ENCODE data around the gene ZNF646. TPM values are rescaled to one million over a fixed set of nuclear protein-coding genes. Genes with fewer than 3 reads are reported as not detected.

Gene ZNF646
- 5.5 TPM for total RNA-seq (ENCODE audit: insufficient read depth, low replicate concordance)

GRCh38 chr16:31073970-31074813 is at the start of gene ZNF646, which contains the start of gene ZNF668:
Gene ZNF646, plus strand, starts transcription at chr16:31074422. Its CDS starts 1,903 bp downstream, at chr16:31076325.
Gene ZNF668, minus strand, starts transcription at chr16:31074240. Its CDS starts 9,781 bp downstream, at chr16:31064459.
- peak; percentile 100 for DNase-seq (ENCODE audit: low spot score)

GRCh38 chr16:31025339-31025738 is 48.9 kb upstream of the ZNF646 start:
- DNase-seq (ENCODE audit: low spot score) = no peak

- DNase-seq (ENCODE audit: low spot score) = no peak
These were observed 45.0 kb upstream of the ZNF646 start for GRCh38 chr16:31029272-31029671.

- DNase-seq (ENCODE audit: low spot score) = no peak
These were observed 42.9 kb upstream of the ZNF646 start for GRCh38 chr16:31031276-31031675.

DNA sequence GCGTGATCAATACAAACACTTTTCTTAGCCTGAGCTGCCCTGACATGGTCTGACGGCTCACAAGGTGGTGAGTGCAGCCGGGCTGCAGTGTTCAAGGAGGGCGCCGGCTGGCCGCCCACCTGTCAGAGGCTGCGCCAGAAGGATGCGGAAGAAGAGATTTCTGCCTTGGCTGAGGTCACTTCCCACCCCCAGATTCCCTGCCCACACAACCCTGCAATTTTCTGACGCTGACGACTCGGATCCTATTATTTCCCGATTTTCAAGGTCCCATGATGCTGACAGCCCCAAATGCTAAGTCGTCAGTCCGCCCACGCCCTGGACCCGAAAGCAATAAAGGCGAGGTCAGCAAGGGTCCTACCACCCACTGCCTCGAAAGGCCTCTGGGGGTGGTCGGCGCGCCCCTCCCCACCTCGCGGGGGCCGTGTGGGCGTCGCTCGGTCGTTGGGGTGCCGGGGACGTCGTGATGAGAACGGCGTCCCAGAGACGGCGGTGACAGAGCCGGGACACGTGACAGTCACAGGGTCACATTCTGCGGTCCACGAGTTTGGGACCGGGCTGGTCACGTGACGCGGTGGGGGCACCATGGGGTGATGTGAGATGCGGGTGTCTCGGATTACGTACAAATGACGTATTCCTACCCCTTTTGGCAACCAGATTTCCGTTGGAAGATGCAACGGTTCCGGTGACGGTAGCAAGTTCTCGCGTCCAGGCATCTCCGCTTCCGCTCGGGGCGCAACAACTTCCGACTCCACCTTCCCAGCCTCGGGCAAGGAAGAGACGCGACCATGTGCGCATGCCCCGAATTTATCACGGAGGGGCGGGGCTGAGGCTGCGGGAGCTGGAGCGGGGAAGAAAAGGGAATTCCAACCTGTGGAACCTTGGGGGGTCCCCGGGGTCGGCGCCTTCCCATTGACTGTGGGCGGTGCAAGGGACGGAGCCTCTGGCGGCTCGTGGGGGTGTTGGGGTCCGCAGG is 41.2 kb upstream of the ZNF646 start, which contains the start of gene STX4:
STX4 (plus strand) TSS at position 823 of the 973 bp plus-strand sequence. CDS start 248 bp downstream, outside the sequence.
- peak; percentile 99 for DNase-seq (ENCODE audit: low spot score)

DNA sequence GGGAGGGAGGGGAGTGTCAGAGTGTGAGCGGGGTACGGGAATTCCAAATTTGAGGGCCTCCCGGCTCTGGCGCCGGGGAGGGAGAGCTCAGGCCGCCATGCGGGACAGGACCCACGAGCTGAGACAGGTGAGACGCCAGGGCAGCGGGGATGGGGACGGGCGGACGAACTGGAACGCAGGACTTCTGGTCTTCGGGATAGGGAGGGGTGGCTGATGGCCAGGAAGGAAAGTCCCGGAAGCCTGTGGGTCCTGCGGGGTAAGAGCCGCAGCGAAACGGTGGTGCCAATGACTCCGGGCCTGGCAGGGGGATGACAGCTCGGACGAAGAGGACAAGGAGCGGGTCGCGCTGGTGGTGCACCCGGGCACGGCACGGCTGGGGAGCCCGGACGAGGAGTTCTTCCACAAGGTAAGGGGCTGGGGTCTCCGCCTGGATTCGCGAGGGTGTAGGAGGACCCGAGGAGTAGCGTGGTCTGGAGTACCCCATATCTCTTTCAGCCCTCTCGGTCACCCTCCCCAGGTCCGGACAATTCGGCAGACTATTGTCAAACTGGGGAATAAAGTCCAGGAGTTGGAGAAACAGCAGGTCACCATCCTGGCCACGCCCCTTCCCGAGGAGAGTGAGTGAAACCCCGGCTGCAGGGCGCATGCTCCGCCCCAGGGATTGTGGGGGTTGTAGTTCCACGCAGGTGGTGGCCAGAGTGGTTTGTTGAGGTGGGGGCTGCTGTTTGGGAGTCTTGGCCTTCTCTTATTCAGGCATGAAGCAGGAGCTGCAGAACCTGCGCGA is 40.3 kb upstream of the ZNF646 start:
- peak; percentile 93 for DNase-seq (ENCODE audit: low spot score)

GRCh38 chr16:31036691-31037090 is 37.5 kb upstream of the ZNF646 start:
- DNase-seq (ENCODE audit: low spot score) = no peak

GRCh38 chr16:31038993-31039392 is 35.2 kb upstream of the ZNF646 start:
- DNase-seq (ENCODE audit: low spot score) = no peak

- DNase-seq (ENCODE audit: low spot score) = no peak
These were observed 31.4 kb upstream of the ZNF646 start for GRCh38 chr16:31042866-31043265.

- no peak for DNase-seq (ENCODE audit: low spot score)
These were observed 30.9 kb upstream of the ZNF646 start for GRCh38 chr16:31043352-31043751.

DNA sequence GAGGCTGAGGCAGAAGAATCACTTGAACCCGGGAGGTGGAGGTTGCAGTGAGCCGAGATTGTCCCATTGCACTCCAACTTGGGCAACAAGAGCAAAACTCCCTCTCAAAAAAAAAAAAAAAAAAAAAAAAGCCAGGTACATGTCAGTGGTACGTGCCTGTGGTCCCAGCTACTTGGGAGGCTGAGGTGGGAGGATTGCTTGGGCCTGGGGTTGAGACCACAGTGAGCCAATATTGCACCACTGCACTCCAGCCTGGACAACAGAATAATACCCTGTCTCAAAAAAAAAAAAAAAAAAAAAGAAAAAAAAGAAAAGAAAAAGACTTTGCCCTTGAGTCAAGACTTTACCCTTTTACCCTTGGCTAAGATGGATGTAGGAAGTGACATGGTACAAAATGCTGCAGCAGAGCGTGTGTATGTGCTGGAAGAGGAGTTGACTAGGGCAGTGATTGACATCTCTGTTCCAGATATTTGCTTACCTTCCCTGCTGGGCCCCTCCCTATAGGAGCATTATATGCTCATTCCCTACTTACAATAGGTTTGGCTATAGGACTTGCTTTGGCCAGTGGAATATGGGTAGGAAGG is 30.2 kb upstream of the ZNF646 start:
- no peak for DNase-seq (ENCODE audit: low spot score)

GRCh38 chr16:31050280-31051030 is 23.8 kb upstream of the ZNF646 start:
- no peak for DNase-seq (ENCODE audit: low spot score)

DNA sequence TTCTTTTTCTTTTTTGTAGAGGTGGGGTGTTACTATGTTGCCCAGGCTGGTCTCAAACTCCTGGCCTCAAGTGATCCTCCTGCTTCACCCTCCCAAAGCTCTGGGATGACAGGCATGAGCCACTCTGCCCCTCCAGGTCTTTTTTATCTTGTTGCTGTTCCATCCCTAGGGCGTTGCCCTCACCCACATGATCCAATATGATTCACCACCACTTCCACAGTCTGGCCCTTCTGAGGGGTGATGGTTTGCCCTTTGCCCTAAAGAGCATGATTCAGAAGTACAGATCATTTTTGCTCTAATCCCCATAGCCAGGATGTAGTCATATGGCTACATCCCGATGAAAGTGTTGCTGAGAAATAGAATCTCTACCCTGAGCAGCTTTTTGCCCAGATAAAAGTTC is 22.1 kb upstream of the ZNF646 start:
- DNase-seq (ENCODE audit: low spot score) = peak; percentile 94

- DNase-seq (ENCODE audit: low spot score) = no peak
These were observed 18.6 kb upstream of the ZNF646 start for GRCh38 chr16:31055613-31056012.

- DNase-seq (ENCODE audit: low spot score) = no peak
These were observed 13.0 kb upstream of the ZNF646 start for GRCh38 chr16:31061126-31061812.

DNA sequence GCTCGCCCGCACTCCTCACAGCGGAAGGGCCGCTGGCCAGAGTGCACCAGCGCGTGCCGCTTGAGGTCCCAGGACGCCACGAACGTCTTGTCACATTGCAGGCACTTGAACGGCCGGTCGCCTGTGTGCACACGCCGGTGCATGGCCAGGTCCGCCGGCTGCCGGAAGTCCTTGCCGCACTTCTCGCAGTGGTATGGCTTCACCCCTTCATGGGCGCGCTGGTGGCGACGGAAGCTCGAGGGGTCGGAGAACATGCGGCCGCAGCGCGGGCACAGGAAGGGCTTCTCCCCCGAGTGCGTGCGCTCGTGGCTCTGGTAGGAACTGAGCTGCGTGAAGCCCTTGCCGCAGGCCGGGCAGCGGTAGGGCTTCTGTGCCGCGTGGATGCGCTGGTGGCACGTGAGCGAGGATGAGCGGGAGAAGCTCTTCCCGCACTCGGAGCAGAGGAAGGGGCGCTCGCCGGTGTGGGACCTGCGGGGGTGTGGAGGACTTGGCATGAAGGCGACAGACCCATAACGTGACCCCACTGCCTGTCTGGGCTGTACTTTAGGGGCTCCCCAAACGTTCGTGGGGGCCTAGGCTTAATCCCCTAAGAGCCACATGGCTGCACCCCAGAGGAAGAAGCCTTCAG is 12.3 kb upstream of the ZNF646 start:
- DNase-seq (ENCODE audit: low spot score) = no peak

- no peak for DNase-seq (ENCODE audit: low spot score)
These were observed 10.8 kb upstream of the ZNF646 start for GRCh38 chr16:31063495-31063842.

DNA sequence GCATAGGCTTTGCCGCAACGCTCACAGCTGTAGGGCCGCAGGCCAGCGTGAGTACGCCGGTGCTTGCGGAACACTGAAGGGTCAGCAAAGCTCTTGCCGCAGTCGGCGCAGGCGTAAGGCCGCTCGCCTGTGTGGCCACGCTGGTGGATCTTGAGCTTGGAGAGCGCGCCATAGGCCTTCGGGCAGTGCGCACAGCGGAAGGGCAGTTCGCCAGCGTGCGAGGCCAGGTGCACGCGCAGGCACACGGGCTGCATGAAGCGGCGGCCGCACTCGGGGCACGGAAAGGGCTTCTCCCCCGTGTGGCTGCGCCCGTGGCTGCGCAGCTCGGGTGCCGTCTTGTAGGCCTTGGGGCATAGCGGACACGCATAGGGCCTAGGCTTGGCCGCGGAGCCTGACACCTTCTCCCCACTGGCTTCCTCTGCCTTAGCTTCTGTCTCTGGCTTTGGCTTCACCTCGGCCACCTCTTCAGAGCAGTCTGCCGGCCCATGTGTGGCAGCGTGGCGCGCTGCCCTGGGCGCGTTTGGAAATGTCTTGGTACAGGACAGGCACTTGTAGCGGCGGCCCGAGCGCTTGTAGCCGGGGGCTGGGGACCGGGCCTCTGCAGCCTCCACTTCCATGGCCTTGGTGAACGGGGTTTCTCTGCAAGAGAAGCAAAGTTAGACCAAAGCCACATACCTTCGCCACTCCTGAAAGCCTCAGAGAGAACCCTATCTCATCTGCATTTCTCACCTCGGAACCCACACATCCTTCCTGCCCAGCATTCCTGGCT is 10.2 kb upstream of the ZNF646 start:
- DNase-seq (ENCODE audit: low spot score) = no peak

All from umbilical cord (tissue), 2 donors.